T follicular helper cell (primary cell): ENCODE results near the gene UPK3BL1.
"Not testable (repeated sequence)": the region's sequence is repeated elsewhere in the genome, so short reads cannot be mapped to it uniquely, and the experiment has no call there.

Experiments used
- DNase-seq: peaks from one replicate; pipeline ENCODE4 v3.0.0-alpha.2; 2020; ENCODE audit warnings: low read depth
- total RNA-seq, 2 experiments: gene quantifications; one replicate each; lab custom pipeline; 2026; lab: John Stamatoyannopoulos, UW

UPK3BL1 gene, protein sequence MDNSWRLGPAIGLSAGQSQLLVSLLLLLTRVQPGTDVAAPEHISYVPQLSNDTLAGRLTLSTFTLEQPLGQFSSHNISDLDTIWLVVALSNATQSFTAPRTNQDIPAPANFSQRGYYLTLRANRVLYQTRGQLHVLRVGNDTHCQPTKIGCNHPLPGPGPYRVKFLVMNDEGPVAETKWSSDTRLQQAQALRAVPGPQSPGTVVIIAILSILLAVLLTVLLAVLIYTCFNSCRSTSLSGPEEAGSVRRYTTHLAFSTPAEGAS
- 0 reads per million in 2 experiments for total RNA-seq

- DNase-seq: not testable (repeated sequence)
These were observed at the start of gene UPK3BL1 for GRCh38 chr7:102642691-102643090. Gene UPK3BL1, minus strand, starts transcription at chr7:102642791. Its CDS starts 50 bp downstream, at chr7:102642741.

DNA sequence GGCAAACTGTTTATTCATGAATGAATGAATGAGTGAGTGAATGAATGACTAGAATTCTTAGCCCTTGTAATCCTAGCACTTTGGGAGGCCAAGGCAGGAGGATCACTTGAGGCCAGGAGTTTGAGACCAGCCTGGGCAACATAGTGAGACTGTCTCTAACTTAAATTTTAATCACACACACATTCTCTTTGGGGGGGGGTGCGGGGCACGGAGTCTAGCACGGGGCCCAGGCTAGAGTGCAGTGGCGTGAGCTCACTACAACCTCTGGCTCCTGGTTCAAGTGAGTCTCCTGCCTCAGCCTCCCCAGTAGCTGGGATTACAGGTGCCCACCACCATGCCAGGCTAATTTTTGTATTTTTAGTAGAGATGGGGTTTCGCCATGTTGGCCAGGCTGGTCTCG lies 48.0 kb upstream of the UPK3BL1 start:
- not testable (repeated sequence) for DNase-seq

- DNase-seq: not testable (repeated sequence)
These were observed 47.1 kb upstream of the UPK3BL1 start for GRCh38 chr7:102689436-102690282.

- not testable (repeated sequence) for DNase-seq
These were observed 45.9 kb upstream of the UPK3BL1 start for GRCh38 chr7:102688299-102689036.

- DNase-seq: not testable (repeated sequence)
These were observed 40.0 kb upstream of the UPK3BL1 start for GRCh38 chr7:102682560-102682959.

GRCh38 chr7:102680780-102681179 lies 38.2 kb upstream of the UPK3BL1 start:
- DNase-seq: not testable (repeated sequence)

DNA sequence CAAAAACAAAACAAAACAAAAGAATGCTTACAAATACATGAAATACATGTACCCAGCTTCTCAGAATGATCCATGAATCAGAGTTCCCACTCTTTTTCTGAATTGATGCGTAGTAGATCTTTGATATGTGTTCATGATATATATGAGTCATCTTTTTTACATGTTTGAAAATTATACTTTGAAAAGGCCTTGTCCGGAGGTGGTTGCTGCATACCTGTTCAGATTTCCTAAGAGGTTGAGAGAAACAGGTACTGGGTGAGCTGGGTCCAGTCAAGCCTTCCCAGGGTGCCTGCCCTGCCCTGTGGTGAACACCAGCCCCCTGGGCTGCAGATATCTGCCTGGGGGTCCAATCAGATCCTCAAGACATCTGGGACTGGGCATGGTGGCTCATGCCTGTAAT lies 33.0 kb upstream of the UPK3BL1 start:
- not testable (repeated sequence) for DNase-seq

DNA sequence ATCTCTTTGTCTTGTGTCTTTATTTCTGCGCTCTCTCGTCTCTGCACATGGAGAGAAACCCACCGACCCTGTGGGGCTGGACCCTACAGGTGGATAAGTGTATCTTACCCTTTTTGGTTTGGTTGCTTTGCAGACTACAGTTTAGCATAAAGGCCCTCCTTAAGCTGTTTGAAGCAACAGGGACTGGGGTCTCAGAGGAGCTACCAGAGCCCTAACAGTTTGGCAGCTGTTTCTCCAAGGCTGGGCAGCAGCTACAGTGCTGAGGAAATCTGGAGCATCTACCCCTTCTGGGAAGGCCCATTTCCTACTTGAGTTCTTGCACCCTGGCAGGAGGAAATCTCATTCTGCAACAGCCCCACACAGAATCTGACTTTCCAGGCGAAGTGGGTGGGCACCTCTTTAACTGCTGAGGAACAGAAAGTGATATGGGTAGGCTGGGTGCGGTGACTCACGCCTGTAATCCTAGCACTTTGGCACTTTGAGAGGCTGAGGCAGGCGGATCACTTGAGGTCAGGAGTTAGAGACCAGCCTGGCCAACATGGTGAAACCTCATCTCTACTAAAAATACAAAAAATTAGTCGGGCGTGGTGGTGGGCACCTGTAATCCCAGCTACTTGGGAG lies 31.0 kb upstream of the UPK3BL1 start:
- DNase-seq: not testable (repeated sequence)

DNA sequence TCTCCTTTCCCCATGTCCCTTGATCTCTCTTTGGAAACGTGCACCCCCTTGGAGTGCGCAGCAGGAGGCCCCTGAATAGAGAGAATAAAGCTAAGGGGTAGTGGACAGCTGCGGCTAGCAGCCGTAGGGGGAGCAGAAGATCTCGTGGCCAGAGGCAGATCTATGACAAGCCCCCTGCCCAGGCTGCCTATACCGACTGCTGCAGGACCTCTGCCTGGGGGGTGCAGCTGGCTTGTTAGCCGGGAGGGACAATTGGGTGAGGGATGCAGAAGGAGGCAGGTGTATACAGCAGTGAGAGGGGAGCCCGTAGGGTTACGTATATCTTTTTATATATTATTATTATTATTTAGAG lies 29.3 kb upstream of the UPK3BL1 start:
- not testable (repeated sequence) for DNase-seq

DNA sequence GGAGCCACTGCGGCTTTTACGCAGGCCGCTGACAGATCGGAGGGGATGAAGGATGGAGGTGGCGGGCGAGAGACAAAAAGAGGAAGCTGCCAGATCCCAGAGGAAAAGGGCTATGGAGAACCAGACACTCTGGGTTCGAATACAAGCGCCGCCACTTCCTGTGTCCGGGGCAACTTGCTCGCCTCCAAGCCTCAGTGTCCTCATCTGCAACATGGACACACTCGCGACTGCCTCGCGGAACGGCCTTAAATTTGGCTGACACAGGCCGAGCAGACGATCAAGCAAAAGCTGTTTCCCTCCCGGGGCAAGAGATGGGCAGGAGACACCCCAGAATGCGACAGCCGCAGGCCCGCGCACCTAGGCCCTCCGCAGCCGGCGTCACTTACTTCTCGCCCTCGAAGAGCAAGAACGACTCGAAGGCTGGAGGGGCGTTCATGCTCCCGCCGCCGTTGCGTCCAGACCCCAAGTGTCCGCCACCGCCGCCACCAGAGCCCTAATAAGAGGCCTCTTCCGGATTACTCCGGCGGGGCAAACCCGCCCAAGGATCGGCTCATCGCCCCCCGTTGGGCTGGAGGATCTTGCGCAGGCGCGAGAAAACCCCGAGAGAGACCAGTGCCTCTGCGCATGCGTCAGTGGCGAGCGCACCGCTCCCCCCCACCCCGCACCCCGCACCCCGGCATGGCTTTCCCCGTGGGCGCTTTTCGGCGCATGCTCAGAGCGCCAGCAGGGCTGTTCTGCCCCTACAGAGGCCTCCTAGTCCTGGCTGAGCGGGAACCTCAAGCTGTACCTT lies 28.8 kb upstream of the UPK3BL1 start, which contains the start of gene POLR2J2:
TSS of gene POLR2J2 (minus strand) at position 498 of the 790 bp plus-strand sequence. CDS start at position 436, 62 bp downstream.
- peak; percentile 81 for DNase-seq

GRCh38 chr7:102667523-102667922 lies 24.9 kb upstream of the UPK3BL1 start:
- DNase-seq: not testable (repeated sequence)

DNA sequence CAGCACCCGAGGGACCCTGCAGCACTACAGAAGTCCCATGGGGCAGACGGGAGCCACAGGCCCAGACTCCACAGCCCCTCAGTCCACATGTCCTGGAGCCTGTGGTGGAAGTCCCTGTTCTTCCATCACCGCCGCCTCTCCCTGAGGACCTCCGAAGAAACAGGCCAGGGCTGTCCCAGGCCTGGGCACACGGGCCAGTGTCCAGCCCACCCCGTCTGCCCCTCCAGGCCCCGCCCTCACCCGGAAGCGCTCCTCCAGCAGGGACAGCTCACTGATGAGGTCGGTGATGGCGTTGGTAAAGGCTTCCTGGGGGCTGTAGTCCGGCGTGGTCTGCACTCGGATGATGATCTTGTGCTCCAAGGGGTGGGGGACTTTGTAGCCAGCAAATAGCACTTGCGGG lies 24.3 kb upstream of the UPK3BL1 start:
- DNase-seq: not testable (repeated sequence)

- DNase-seq: not testable (repeated sequence)
These were observed 22.2 kb upstream of the UPK3BL1 start for GRCh38 chr7:102664765-102665164.

DNA sequence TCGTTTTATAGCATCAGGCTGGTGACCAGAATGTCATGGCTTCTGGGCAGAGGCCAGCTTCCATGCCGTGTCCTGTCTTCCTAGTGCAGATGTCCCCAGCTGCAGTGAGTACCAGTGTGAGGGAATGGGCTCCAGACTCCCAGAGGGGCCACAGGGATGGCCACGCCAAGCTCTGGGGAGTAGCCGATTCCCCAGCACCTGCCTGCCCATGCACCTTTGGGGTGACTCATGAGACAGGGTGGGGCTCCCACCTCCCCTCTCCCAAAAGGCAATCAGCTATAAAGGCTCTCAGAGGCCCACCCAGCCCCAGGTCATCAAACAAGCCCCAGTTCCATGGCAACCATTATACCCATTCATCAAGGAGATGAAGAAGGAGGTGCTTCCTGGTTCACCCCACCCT lies 7.3 kb upstream of the UPK3BL1 start, which contains the start of gene SPDYE2B:
TSS of gene SPDYE2B (plus strand) at position 396 of the 400 bp plus-strand sequence. CDS start 2,030 bp downstream, outside the sequence.
- not testable (repeated sequence) for DNase-seq

DNA sequence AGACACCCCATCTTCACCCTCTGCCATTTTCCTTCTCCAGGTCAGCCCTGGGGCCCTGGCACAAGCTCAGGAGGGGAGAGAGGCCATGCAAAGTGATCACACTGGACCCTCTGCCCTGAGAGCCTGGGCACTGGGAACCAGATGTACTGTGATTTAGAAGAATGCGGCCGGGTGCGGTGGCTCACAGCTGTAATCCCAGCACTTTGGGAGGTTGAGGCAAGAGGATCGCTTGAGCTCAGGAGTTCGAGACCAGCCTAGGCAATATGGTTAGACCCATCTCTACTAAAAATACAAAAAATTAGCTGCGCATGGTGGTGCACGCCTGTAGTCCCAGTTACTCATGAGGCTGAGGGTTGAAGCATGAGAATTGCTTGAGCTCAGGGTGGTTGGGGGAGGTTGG lies 5.2 kb upstream of the UPK3BL1 start:
- DNase-seq: not testable (repeated sequence)

DNA sequence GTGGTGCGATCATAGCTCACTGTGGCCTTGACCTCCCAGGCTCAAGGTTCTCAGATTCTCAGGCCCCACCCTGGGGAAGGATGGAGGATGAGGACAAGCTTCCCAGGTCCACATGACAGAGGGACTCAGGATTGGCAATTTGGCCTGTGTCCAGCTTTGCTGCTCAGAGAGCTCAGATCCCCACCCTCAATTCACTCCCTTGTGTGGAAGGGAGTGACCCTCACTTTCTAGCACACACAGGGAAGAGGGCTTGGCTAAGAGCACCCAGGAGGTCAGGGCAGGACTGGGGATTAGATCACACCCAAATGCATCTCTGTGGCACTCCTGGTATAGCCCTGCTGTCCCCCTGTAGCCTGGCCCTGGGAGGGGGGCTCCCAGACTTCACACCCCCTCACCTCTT lies 813 bp upstream of the UPK3BL1 start:
- DNase-seq: not testable (repeated sequence)

- DNase-seq: not testable (repeated sequence)
These were observed 3.7 kb downstream of the UPK3BL1 start for GRCh38 chr7:102638848-102639247.

DNA sequence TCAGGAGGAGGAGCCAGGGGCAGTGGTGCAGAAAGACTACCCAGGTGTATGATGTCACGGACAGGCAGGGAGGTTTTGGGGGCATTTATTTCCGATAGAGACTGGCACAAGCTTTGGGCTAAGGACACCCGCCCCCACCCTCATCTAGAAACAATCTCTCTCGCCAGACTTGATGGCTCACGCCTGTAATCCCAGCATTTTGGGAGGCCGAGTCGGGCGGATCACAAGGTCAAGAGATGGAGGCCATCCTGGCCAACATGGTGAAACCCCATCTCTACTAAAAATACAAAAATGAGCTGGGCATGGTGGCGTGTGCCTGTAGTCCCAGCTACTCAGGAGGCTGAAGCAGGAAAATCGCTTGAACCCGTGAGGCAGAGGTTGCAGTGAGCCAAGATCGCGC lies 5.6 kb downstream of the UPK3BL1 start:
- not testable (repeated sequence) for DNase-seq

DNA sequence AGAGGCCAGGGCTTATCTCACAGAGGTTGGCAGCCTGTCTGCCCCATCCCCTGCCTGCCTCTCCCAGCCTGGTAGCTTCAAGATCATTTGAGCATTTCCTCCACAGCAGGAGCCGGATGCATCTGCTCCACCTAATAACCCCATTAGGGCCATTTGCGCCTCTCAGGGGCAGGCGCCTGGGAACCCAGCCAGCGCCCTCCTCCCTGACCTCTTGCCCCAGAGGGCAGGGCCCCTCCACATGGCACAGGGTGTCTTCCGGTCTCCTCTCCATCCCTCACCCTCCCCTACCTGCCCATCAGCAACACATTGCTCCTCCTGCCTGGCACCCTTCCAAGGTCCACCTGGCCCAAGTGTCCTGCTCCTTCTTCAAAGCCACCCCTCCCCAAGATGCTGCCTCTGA lies 7.2 kb downstream of the UPK3BL1 start:
- not testable (repeated sequence) for DNase-seq

DNA sequence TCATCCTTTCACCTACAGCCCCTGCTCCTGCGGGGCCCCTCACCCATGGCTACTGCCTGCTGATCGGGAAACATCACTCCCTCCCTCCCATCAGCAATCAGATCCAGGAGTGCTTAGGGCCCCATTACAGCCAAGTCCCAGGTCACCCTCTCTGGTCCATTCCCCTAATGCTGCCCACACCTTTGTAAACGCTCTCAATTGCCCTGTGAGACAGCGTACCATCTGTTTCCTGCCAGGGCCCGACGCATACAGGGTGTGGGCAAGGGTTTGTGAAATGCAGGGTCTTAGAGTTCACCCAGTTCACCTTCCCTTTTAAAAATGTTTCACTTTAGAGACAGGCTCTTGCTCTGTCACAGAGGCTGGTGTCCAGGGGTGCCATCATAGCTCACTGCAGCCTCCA lies 8.3 kb downstream of the UPK3BL1 start:
- not testable (repeated sequence) for DNase-seq

DNA sequence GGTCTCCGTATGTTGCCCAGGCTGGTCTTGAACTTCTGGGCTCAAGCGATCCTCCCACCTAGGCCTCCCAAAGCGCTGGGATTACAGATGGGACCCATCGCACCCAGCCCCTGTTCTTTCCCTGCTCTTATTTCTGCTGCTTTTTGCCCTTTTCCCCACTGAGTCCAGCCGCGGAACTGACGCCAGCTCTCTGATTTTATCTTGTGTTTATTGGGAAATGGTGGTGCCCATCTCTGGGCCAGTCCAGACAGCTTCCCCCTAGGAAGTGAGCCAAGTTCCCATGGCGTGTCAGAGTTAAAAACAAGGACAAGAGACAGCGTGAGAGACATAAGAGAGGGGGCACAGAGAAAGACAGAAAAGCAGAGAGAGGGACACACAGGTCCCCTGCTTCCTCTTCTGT lies 12.0 kb downstream of the UPK3BL1 start:
- DNase-seq: not testable (repeated sequence)
